Endothelial cell of umbilical vein (primary cell): ENCODE data around the gene CAMTA1. TPM values are rescaled to one million over a fixed set of nuclear protein-coding genes. Genes with fewer than 3 reads are reported as not detected.

ENCODE experiments used
- BruUV-seq: library from RNA; stranded (reverse); fragments of 400-500 nt; replicated peaks from 2 replicates; lab custom pipeline; 2021; lab: Mats Ljungman, UMichigan
- CTCF ChIA-PET: fragments of 300-600, 350-600 bp; sonication (Branson Sonifier 250); formaldehyde crosslinking; loops from one replicate; lab custom pipeline; 2021; ENCODE audit warnings: antibody characterized with exemption, inconsistent platforms; lab: Charles Lee
- POLR2A ChIA-PET: fragments of 300-600, 350-600 bp; sonication (Branson Sonifier 250); formaldehyde crosslinking; loops from one replicate; lab custom pipeline; 2021; ENCODE audit warnings: antibody characterized with exemption, inconsistent platforms; lab: Charles Lee
- DNase-seq: peaks from one replicate; pipeline ENCODE4 v3.0.0-alpha.2; 2011; ENCODE audit warnings: low read depth, low spot score
- FAIRE-seq: peaks from 2 replicates; lab custom pipeline; 2011; peaks lifted over from hg19 to GRCh38; lab: Jason Lieb, UNC
- H2AFZ ChIP-seq: 2 replicates; pipeline ENCODE4 v1.6.0; 2012; ENCODE audit warnings: low read depth, low read length, control low read depth, inconsistent platforms
- H3K27ac ChIP-seq: 2 replicates; pipeline ENCODE4 v1.5.1; 2011; ENCODE audit warnings: low read depth, mild to moderate bottlenecking, control low read depth, low read length, moderate library complexity; ENCODE audit not compliant: insufficient read depth
- H3K27me3 ChIP-seq, 2 experiments: 2 replicates each; pipeline versions ENCODE4 v1.6.0 to v1.6.1; 2011; ENCODE audit warnings: low read length in 2 of 2, mixed read lengths in 1 of 2; ENCODE audit not compliant: control insufficient read depth in 2 of 2, insufficient read depth in 2 of 2
- H3K36me3 ChIP-seq, 2 experiments: 2 replicates in 1 of 2; 3 replicates in 1 of 2; pipeline ENCODE4 v1.5.1; 2011; ENCODE audit warnings: low read length in 2 of 2, mild to moderate bottlenecking in 1 of 2, moderate library complexity in 1 of 2; ENCODE audit not compliant: control insufficient read depth in 2 of 2, insufficient read depth in 2 of 2; ENCODE audit errors: extremely low read depth in 1 of 2
- H3K4me1 ChIP-seq: 3 replicates; pipeline ENCODE4 v1.5.1; 2011; ENCODE audit warnings: mild to moderate bottlenecking, low read length; ENCODE audit not compliant: control insufficient read depth, insufficient read depth; ENCODE audit errors: extremely low read depth
- H3K4me2 ChIP-seq: 2 replicates; pipeline ENCODE4 v1.6.1; 2011; ENCODE audit warnings: low read length, control low read depth, mixed read lengths; ENCODE audit not compliant: insufficient read depth
- H3K4me3 ChIP-seq, 3 experiments: fragments of 200-600 bp in 1 of 3; sonication (generic), shearing (Covaris generic) in 1 of 3; replicated peaks in 1 of 3; 2 replicates each; pipeline ENCODE4 v1.5.1; 2011 to 2016; ENCODE audit warnings: control low read depth in 3 of 3, low read length in 3 of 3, mild to moderate bottlenecking in 2 of 3, inconsistent platforms in 1 of 3, low read depth in 1 of 3, moderate library complexity in 1 of 3; ENCODE audit not compliant: insufficient read depth in 1 of 3
- H3K79me2 ChIP-seq: 2 replicates; pipeline ENCODE4 v1.6.0; 2012; ENCODE audit warnings: low read length, inconsistent platforms; ENCODE audit not compliant: control insufficient read depth, insufficient read depth
- H3K9ac ChIP-seq: replicated peaks from 2 replicates; pipeline ENCODE3; 2011; ENCODE audit warnings: low read length, control low read depth; ENCODE audit not compliant: insufficient read depth; ENCODE audit errors: extremely low read depth
- H3K9me1 ChIP-seq: replicated peaks from 3 replicates; pipeline ENCODE4 v1.6.0; 2011; ENCODE audit warnings: mild to moderate bottlenecking, low read length; ENCODE audit not compliant: control insufficient read depth, insufficient read depth; ENCODE audit errors: extremely low read depth
- H3K9me3 ChIP-seq: replicated peaks from 2 replicates; pipeline ENCODE4 v1.5.1; 2012; ENCODE audit warnings: low read length, inconsistent platforms; ENCODE audit not compliant: control insufficient read depth, insufficient read depth
- H4K20me1 ChIP-seq: replicated peaks from 2 replicates; pipeline ENCODE3; 2011; ENCODE audit warnings: mild to moderate bottlenecking, low read length; ENCODE audit not compliant: control insufficient read depth, insufficient read depth; ENCODE audit errors: extremely low read depth
- EZH2 ChIP-seq: IDR thresholded peaks from 2 replicates; pipeline ENCODE4 v1.6.1; 2012; ENCODE audit warnings: borderline replicate concordance, low read depth, mild to moderate bottlenecking, moderate library complexity, low read length, inconsistent platforms; ENCODE audit not compliant: severe bottlenecking
- FOS ChIP-seq: IDR thresholded peaks from 2 replicates; pipeline ENCODE4 v1.6.1; 2011; ENCODE audit warnings: mild to moderate bottlenecking, low read length, moderate library complexity, borderline replicate concordance; ENCODE audit not compliant: insufficient read depth
- GATA2 ChIP-seq: IDR thresholded peaks from 2 replicates; pipeline ENCODE4 v1.7.0; 2011; ENCODE audit warnings: low read depth, mild to moderate bottlenecking, moderate library complexity, mixed read lengths, low read length; ENCODE audit not compliant: insufficient read length, insufficient read depth
- JUN ChIP-seq: IDR thresholded peaks from 2 replicates; pipeline ENCODE4 v1.6.1; 2011; ENCODE audit warnings: borderline replicate concordance, low read depth; ENCODE audit not compliant: insufficient read length, insufficient read depth
- MYC ChIP-seq: IDR thresholded peaks from one replicate; pipeline ENCODE4 v1.6.1; 2011; ENCODE audit warnings: mild to moderate bottlenecking, low read depth, low read length
- POLR2A ChIP-seq: IDR thresholded peaks from 2 replicates; pipeline ENCODE4 v1.6.1; 2012; ENCODE audit warnings: low read depth, mild to moderate bottlenecking, control low read depth, low read length
- POLR2AphosphoS5 ChIP-seq: IDR thresholded peaks from 2 replicates; pipeline ENCODE4 v1.6.1; 2012; ENCODE audit warnings: low read depth, mild to moderate bottlenecking, control low read depth, low read length, moderate library complexity; ENCODE audit not compliant: insufficient read depth
- dilution Hi-C: fragments of 300-500 bp; cut with MboI; formaldehyde crosslinking; loops from one replicate; pipeline ENCODE4 v1.15.0; 2019; ENCODE audit warnings: low sequenced_read_pairs; ENCODE audit not compliant: extremely low pct_ligation_motif_present
- intact Hi-C: fragments of 100-400 bp; cut with micrococcal nuclease; formaldehyde crosslinking; loops from one replicate; pipeline ENCODE4 v1.10.0; 2022
- polyA plus RNA-seq, 4 experiments: library from polyadenylated mRNA; depleted of rRNA in 3 of 4; stranded (reverse) in 3 of 4; unstranded in 1 of 4; fragments of >200 nt; gene quantifications; 2 replicates each; pipeline versions ENCODE4 v1.2.1 to v1.2.3, GENCODE V29; 2011 to 2012; ENCODE audit warnings: missing spikeins in 1 of 4
- total RNA-seq: library from RNA; stranded (reverse); gene quantifications from 2 replicates; pipeline ENCODE4 v1.2.3, GENCODE V29; 2021
- TF ChIP-seq, protein P1 (sequence below), 2 donors: IDR thresholded peaks; 1 replicate in 1 of 2; 2 replicates in 1 of 2; pipeline ENCODE4 v1.5.1; 2011; ENCODE audit warnings: low read length in 2 of 2, mild to moderate bottlenecking in 2 of 2, moderate library complexity in 2 of 2, control low read depth in 1 of 2, inconsistent platforms in 1 of 2, low read depth in 1 of 2; ENCODE audit not compliant: insufficient read depth in 1 of 2; ENCODE audit errors: extremely low read depth in 1 of 2
- TF ChIP-seq, protein P2 (sequence below): IDR thresholded peaks from 2 replicates; pipeline ENCODE4 v1.6.1; 2011; ENCODE audit not compliant: insufficient read depth, insufficient read length

The CAMTA1 gene
- total and polyA plus RNA-seq, 2 donors (not counting 3 experiments of a cell fraction or from before 2014, with no cell fraction given), result 50.8 to 92.7 TPM

DNA sequence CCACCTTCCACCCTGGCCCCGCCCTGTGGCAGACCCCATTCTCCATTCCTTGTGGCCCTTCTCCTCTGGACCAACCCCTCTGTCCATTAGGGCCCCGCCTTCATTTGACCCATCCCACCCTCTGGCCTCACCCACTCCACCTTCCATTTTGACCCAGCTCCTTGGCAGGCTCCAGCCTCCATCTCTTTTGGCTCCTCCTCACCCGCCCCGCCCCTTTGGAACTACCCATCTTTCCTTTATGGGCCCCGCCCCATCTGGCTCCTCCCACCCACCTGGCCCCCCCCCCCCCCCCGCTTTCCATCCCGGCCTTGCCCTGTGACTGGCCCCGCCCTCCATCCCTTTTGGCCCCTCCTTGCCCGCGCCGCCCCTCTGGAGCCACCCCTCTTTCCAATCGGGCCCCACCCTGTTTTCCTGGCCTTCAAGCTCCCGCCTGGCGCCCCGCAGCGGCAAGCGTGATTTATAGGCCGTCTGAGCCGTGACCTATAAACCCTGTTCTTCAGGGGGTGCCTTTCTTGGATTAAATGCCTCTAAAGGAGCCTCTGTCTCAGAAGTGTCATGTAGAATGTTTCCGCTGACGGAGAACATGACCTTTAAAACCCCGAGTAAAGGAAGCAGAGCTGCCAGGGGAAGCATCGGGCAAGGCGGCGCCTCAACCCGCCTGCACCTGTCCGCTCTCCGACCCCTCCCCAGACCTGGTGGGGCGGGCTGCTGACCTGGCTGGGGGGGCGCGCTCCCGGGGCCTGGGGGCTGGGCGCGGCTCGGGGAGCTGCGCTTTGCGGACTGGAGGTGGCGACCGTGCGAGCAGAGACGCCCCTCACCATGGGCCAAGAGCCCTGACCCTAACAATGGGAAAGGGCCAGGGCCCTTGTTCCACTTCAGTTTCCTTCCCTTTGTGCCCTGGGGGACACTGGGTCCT lies 178.0 kb downstream of the CAMTA1 start:
- ChIA-PET POLR2A (no interaction called here), CTCF (interaction anchor here (0.6 to 1.4 kb wide), 3 partner anchors 79 to 167 kb away, joined by 3 to 4 read pairs (median 4); no protein-coding TSS in a partner anchor)
- FAIRE-seq (no peak), DNase-seq (peak; percentile 30)
- Histone ChIP-seq H3K9ac (no peak overlapping the region), H3K4me1 (no peaks in the 10 kb centered on the region), H3K4me2 (no peak overlapping the region), H3K9me1 (no peaks in the 10 kb centered on the region), H3K9me3 (no peaks in the 10 kb centered on the region), H4K20me1 (no peaks in the 10 kb centered on the region), H3K4me3 (no peak overlapping the region), H3K27me3 (peaks cover 0 to 6% of the 10 kb centered on the region in 2 experiments), H3K36me3 (no peaks in the 10 kb centered on the region), H3K27ac (no peak overlapping the region), H3K79me2 (no peaks in the 10 kb centered on the region), H2AFZ (peak overlapping the region; percentile 26)
- intact Hi-C loops (loop anchor here (1.0 kb wide), 1 partner anchor 168 kb away; no protein-coding TSS in a partner anchor), dilution Hi-C loops (no loop called here)
- TF ChIP-seq, protein P1, sequence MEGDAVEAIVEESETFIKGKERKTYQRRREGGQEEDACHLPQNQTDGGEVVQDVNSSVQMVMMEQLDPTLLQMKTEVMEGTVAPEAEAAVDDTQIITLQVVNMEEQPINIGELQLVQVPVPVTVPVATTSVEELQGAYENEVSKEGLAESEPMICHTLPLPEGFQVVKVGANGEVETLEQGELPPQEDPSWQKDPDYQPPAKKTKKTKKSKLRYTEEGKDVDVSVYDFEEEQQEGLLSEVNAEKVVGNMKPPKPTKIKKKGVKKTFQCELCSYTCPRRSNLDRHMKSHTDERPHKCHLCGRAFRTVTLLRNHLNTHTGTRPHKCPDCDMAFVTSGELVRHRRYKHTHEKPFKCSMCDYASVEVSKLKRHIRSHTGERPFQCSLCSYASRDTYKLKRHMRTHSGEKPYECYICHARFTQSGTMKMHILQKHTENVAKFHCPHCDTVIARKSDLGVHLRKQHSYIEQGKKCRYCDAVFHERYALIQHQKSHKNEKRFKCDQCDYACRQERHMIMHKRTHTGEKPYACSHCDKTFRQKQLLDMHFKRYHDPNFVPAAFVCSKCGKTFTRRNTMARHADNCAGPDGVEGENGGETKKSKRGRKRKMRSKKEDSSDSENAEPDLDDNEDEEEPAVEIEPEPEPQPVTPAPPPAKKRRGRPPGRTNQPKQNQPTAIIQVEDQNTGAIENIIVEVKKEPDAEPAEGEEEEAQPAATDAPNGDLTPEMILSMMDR (IDR thresholded peaks at IDR 0.05; ENCODE audit: extremely low read depth in 1 of 2, insufficient read depth in 1 of 2, low read depth in 1 of 2, low read length in 2 of 2), result no peak
- TF ChIP-seq POLR2AphosphoS5 (no peak), JUN (no peak), EZH2 (no peak), POLR2A (no peak), FOS (no peak), GATA2 (no peak), MYC (no peak)
- TF ChIP-seq, protein P2, sequence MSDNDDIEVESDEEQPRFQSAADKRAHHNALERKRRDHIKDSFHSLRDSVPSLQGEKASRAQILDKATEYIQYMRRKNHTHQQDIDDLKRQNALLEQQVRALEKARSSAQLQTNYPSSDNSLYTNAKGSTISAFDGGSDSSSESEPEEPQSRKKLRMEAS, result no peak
- BruUV-seq, result no TSS peak
